Urinary bladder (tissue), 4 donors: ENCODE data around the gene TRMT2A. TPM values are rescaled to one million over a fixed set of nuclear protein-coding genes. Genes with fewer than 3 reads are reported as not detected.

Experiments used
- DNase-seq: peaks from one replicate; pipeline ENCODE4 v3.0.0-alpha.2; 2015; ENCODE audit errors: extremely low spot score
- H3K27ac ChIP-seq: one replicate; pipeline ENCODE4 v1.5.1; 2013; ENCODE audit warnings: low read depth, mild to moderate bottlenecking, moderate library complexity
- H3K36me3 ChIP-seq: one replicate; pipeline ENCODE4 v1.6.1; 2013; ENCODE audit warnings: mild to moderate bottlenecking, moderate library complexity; ENCODE audit not compliant: insufficient read depth
- H3K4me1 ChIP-seq: one replicate; pipeline ENCODE4 v1.6.1; 2013; ENCODE audit warnings: mild to moderate bottlenecking, moderate library complexity; ENCODE audit not compliant: insufficient read depth
- H3K4me3 ChIP-seq: one replicate; pipeline ENCODE4 v1.5.1; 2013; ENCODE audit warnings: low read depth, low read length
- WGBS: extraction: QIAGEN DNeasy Blood & Tissue Kit; methylation state at CpG from one replicate; pipeline ENCODE4 v1.1.7; 2013; 5-methylcytosine and 5-hydroxymethylcytosine counted together
- polyA plus RNA-seq: library from polyadenylated mRNA; stranded (reverse); fragments of 200-250 nt; gene quantifications from one replicate; pipeline ENCODE4 v1.2.3, GENCODE V29; 2013
- total RNA-seq: library from RNA; depleted of rRNA; stranded (reverse); fragments of >200 nt; gene quantifications from one replicate; pipeline ENCODE4 v1.2.3, GENCODE V29; 2014
- donor health status: healthy with polysubstance abuse.
- donor health status: healthy.

TRMT2A gene
- total and polyA plus RNA-seq, 2 donors = 23.3 to 37.9 TPM

GRCh38 chr22:20125201-20126174 lies 8.5 kb upstream of the TRMT2A start:
- Histone ChIP-seq H3K4me1 (no peaks in the 10 kb centered on the region), H3K27ac (no peak overlapping the region), H3K36me3 (peaks cover 6% of the 10 kb centered on the region), H3K4me3 (no peak overlapping the region)
- DNase-seq = no peak
- 90% methylated on average over 32 of the region's 32 CpGs for WGBS

- no peaks in the 10 kb centered on the region for H3K4me1 ChIP-seq
- DNase-seq = no peak
- WGBS = 90% methylated on average over 11 of the region's 11 CpGs
- no peak overlapping the region for H3K27ac ChIP-seq
- H3K4me3 ChIP-seq = no peak overlapping the region
- H3K36me3 ChIP-seq = peaks cover 8% of the 10 kb centered on the region
These were observed 7.2 kb upstream of the TRMT2A start for GRCh38 chr22:20124083-20124787.

- no peak overlapping the region for H3K4me3 ChIP-seq
- H3K36me3 ChIP-seq = peaks cover 8% of the 10 kb centered on the region
- H3K27ac ChIP-seq = no peak overlapping the region
- no peak for DNase-seq
- H3K4me1 ChIP-seq = no peaks in the 10 kb centered on the region
- WGBS = 90% methylated on average over 13 of the region's 13 CpGs
These were observed 6.5 kb upstream of the TRMT2A start for GRCh38 chr22:20123366-20124082.

- Histone ChIP-seq H3K27ac (no peak overlapping the region), H3K36me3 (peaks cover 6% of the 10 kb centered on the region), H3K4me1 (no peaks in the 10 kb centered on the region), H3K4me3 (no peak overlapping the region)
- DNase-seq = no peak
- WGBS = 93% methylated on average over 22 of the region's 22 CpGs
These were observed 4.9 kb upstream of the TRMT2A start for GRCh38 chr22:20121856-20122415.

- Histone ChIP-seq H3K36me3 (peaks cover 2% of the 10 kb centered on the region), H3K4me3 (peak overlapping the region; percentile 91), H3K27ac (no peak overlapping the region), H3K4me1 (no peaks in the 10 kb centered on the region)
- 14% methylated on average over 8 of the region's 8 CpGs for WGBS
- no peak for DNase-seq
These were observed 1.4 kb upstream of the TRMT2A start for GRCh38 chr22:20118300-20119020.

GRCh38 chr22:20117633-20118299 lies 740 bp upstream of the TRMT2A start:
- no peak for DNase-seq
- Histone ChIP-seq H3K4me3 (peak overlapping the region; percentile 91), H3K36me3 (peaks cover 2% of the 10 kb centered on the region), H3K27ac (no peak overlapping the region), H3K4me1 (no peaks in the 10 kb centered on the region)
- under 1% methylated on average over 66 of the region's 66 CpGs for WGBS

GRCh38 chr22:20116376-20116950 lies 563 bp downstream of the TRMT2A start:
- Histone ChIP-seq H3K36me3 (peaks cover 2% of the 10 kb centered on the region), H3K4me3 (peak overlapping the region; percentile 91), H3K27ac (peak overlapping the region; percentile 75), H3K4me1 (no peaks in the 10 kb centered on the region)
- WGBS = 8% methylated on average over 27 of the region's 27 CpGs
- no peak for DNase-seq

GRCh38 chr22:20115691-20116375 lies 1.2 kb downstream of the TRMT2A start, which contains the start of gene RANBP1:
RANBP1 (plus strand) TSS chr22:20116104; CDS start chr22:20116185, 81 bp downstream.
- Histone ChIP-seq H3K4me3 (peak within 1 kb of the TSS; percentile 91), H3K36me3 (peaks cover 2% of the 10 kb centered on the region), H3K4me1 (no peaks in the 10 kb centered on the region), H3K27ac (peak within 1 kb of the TSS; percentile 75)
- DNase-seq = no peak
- WGBS = 71% methylated on average over 30 of the region's 30 CpGs

- no peaks in the 10 kb centered on the region for H3K36me3 ChIP-seq
- 91% methylated on average over 36 of the region's 36 CpGs for WGBS
- no peak overlapping the region for H3K27ac ChIP-seq
- DNase-seq = no peak
- H3K4me3 ChIP-seq = no peak overlapping the region
- no peaks in the 10 kb centered on the region for H3K4me1 ChIP-seq
These were observed 2.2 kb downstream of the TRMT2A start for GRCh38 chr22:20114506-20115475.

- H3K4me3 ChIP-seq = no peak overlapping the region
- H3K4me1 ChIP-seq = no peaks in the 10 kb centered on the region
- peaks cover 4% of the 10 kb centered on the region for H3K36me3 ChIP-seq
- H3K27ac ChIP-seq = no peak overlapping the region
- WGBS = 90% methylated on average over 19 of the region's 19 CpGs
- DNase-seq = no peak
These were observed 3.3 kb downstream of the TRMT2A start for GRCh38 chr22:20113551-20114310.
